Measurements from ENCODE around the gene CMTM2.
"Not testable (repeated sequence)": the region's sequence is repeated elsewhere in the genome, so short reads cannot be mapped to it uniquely, and the experiment has no call there.

Gene CMTM2

DNA sequence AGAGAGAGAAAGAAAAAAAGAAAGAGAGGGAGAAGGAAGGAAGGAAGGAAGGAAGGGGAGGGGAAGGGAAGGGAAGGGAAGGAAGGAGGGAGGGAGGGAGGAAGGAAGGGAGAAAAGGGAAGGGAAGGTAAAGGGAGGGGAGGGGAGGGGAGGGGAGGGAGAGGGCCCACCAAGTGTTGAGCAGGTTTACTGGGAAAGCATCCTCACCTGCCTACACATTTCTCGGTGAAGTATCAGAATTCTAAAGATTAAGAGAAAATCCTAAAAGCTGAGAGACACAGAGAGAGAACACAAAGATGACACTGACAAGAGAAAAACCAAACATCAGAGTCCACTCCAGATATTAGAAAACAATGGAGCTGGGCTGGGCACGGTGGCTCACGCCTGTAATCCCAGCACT lies 13.0 kb downstream of the CMTM2 start:
- no peak for FAIRE-seq
- DNase-seq (ENCODE audit: insufficient read length, low spot score) = no peak
- TF ChIP-seq, protein P1, sequence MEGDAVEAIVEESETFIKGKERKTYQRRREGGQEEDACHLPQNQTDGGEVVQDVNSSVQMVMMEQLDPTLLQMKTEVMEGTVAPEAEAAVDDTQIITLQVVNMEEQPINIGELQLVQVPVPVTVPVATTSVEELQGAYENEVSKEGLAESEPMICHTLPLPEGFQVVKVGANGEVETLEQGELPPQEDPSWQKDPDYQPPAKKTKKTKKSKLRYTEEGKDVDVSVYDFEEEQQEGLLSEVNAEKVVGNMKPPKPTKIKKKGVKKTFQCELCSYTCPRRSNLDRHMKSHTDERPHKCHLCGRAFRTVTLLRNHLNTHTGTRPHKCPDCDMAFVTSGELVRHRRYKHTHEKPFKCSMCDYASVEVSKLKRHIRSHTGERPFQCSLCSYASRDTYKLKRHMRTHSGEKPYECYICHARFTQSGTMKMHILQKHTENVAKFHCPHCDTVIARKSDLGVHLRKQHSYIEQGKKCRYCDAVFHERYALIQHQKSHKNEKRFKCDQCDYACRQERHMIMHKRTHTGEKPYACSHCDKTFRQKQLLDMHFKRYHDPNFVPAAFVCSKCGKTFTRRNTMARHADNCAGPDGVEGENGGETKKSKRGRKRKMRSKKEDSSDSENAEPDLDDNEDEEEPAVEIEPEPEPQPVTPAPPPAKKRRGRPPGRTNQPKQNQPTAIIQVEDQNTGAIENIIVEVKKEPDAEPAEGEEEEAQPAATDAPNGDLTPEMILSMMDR (IDR thresholded peaks at IDR 0.05; ENCODE audit: insufficient read depth, missing control alignments) = no peak

DNA sequence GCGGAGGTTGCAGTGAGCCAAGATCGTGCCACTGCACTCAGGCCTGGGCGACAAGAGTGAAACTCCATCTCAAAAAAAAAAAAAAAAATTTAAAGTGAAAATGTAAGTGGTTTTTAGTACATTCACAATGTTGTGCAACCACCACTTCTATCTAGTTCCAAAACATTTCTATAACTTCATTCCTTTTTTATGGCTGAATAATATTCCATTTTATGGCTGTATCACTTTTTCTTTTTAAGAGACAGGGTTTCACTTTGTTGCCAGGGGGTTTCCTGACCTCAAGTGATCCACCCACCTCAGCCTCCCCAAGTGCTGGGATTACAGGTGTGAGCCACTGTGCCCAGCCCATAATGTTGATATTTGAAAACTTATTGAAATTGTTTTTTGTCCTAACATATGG lies 13.6 kb downstream of the CMTM2 start:
- TF ChIP-seq, protein P1 (IDR thresholded peaks at IDR 0.05; ENCODE audit: insufficient read depth, missing control alignments) = no peak
- DNase-seq (ENCODE audit: insufficient read length, low spot score) (no peak), FAIRE-seq (no peak)

DNA sequence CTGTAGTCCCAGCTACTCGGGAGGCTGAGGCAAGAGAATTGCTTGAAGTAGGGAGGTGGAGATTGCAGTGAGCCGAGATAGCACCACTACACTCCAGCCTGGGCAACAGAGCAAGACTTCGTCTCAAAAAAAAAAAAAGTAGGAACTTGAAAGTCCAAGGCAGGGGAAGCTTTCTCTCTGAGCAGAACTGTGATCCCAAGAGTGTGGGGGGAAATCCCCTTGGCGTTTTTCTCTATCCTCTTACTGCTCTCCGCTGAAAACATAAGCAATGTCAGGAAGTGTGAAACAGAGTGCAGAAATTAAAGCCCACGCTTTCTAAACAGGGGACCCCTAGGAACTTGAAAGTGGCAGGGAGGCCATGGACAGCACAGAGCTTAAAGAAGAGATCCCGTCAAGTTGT lies 15.5 kb downstream of the CMTM2 start:
- TF ChIP-seq, protein P1 (IDR thresholded peaks at IDR 0.05; ENCODE audit: insufficient read depth, missing control alignments) = no peak
- FAIRE-seq (no peak), DNase-seq (ENCODE audit: insufficient read length, low spot score) (no peak)

DNA sequence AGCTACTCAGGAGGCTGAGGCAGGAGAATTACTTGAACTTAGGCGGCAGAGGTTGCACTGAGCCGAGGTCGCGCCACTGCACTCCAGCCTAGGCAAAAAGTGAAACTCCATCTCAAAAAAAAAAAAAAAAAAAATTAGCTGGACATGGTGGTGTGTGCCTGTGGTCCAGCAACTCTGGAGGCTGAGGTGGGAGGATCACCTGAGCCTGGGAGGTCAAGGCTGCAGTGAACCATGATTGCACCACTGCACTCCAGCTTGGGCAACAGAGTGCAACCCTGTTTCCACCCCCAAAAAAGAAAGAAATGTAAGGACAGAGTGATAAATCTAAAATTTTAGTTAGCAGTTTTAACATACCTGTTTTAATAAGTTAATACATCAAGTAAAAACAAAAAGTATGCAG lies 17.3 kb downstream of the CMTM2 start:
- not testable (repeated sequence) for FAIRE-seq; DNase-seq (ENCODE audit: insufficient read length, low spot score)

DNA sequence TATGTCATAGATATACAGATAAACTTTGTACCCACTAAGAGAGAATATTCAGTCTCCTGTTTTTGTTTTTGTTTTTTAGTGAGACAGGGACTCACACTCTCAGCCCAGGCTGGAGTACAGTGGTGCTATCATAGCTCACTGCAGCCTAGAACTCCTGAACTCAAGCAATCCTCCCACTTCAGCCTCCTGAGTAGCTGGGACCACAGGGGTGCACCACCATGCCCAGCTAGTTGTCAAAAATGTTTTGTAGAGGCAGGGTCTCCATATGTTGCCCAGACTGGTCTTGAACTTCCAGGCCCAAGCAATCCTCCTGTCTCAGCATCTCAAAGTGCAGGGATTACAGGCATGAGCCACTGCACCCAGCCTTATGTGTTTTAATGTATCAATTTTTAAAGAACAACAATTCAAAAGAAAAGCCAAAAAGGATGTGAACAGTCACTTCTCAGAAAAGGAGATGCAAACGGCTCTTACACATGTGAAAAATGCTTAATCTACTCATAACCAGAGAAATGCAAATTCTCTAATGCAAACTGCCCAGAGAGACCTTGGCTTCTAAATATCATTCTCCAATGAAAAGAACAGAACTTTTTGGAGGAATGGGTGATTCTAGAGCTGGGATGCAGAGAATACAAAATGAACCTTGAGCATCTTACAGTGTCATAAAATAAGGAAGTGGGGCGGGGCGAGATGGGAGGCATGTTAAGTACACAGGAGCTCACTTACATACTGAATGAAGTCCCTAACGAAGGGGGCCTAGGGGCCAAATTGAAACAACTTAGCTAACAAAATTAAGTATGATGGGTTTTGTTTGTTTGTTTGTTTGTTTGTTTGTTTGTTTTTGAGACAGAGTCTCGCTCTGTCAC lies 18.0 kb downstream of the CMTM2 start:
- no peak for FAIRE-seq
- no peak for DNase-seq (ENCODE audit: insufficient read length, low spot score)
- TF ChIP-seq, protein P1 (IDR thresholded peaks at IDR 0.05; ENCODE audit: insufficient read depth, missing control alignments) = no peak

DNA sequence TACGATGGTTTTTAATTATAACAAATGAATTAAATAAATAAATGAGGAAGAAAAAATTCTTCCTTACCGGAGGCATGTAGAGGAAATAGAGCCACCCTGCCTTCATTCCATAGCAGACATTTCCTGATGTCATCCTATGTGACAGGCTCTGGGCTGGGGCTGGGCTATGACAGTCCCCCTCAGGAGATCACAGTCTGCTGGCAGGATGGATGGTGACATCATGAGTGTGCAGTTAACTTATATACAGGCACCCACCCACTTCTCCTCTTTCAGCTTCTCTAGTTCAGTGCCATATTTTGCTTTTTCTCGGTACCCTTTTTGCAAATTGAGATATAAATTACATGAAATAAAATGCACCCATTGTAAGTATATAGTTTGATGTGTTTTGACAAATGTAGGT lies 18.8 kb downstream of the CMTM2 start:
- FAIRE-seq (no peak), DNase-seq (ENCODE audit: insufficient read length, low spot score) (no peak)
- TF ChIP-seq, protein P1 (IDR thresholded peaks at IDR 0.05; ENCODE audit: insufficient read depth, missing control alignments) = no peak

DNA sequence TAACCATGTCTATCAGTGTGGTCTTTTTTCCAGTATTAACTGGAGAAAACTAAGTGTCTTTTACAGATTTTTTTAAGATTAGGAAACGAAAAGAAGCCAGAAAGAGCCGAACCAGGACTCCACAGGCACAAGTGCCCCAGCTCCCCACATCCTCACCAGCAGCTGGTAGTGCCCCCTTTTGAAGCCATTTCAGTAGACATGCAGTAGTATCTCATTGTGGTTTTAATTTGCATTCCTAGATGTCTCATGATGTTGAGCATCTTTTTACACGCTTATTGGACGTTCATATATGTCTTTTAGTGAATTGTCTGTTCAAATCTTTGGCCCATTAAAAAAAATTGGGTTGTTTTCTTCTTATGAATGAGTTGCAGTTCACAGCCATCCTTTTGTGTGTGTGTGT lies 20.5 kb downstream of the CMTM2 start:
- no peak for FAIRE-seq
- DNase-seq (ENCODE audit: insufficient read length, low spot score) = no peak
- TF ChIP-seq, protein P1 (IDR thresholded peaks at IDR 0.05; ENCODE audit: insufficient read depth, missing control alignments) = no peak

Measured in D721Med (cell line).